Immature natural killer cell (primary cell): Measurements from ENCODE around the gene ING4. TPM values are rescaled to one million over a fixed set of nuclear protein-coding genes. Genes with fewer than 3 reads are reported as not detected.
A peak's percentile ranks its signal among the peaks of the same experiment; 100 is the strongest.

ENCODE experiments used
- DNase-seq, 3 donors: peaks; one replicate each; pipeline ENCODE4 v3.0.0; 2022; ENCODE audit warnings: mixed read lengths in 1 of 3
- H3K27ac Mint-ChIP-seq, 6 donors: one replicate each; pipeline ENCODE4 v1.8.0; 2020; ENCODE audit warnings: mixed read lengths in 6 of 6, mild to moderate bottlenecking in 5 of 6, inconsistent platforms in 4 of 6, moderate library complexity in 3 of 6
- H3K27me3 Mint-ChIP-seq, 3 donors: one replicate each; pipeline ENCODE4 v1.8.0; 2020 to 2021; ENCODE audit warnings: low read depth in 3 of 3, mild to moderate bottlenecking in 3 of 3, mixed read lengths in 3 of 3, moderate library complexity in 3 of 3, inconsistent platforms in 1 of 3
- H3K36me3 Mint-ChIP-seq, 3 donors: one replicate each; pipeline ENCODE4 v1.8.0; 2020; ENCODE audit warnings: mixed read lengths in 3 of 3, inconsistent platforms in 2 of 3, mild to moderate bottlenecking in 2 of 3
- H3K4me1 Mint-ChIP-seq, 2 donors: one replicate each; pipeline ENCODE4 v1.8.0; 2020; ENCODE audit warnings: inconsistent platforms in 2 of 2, mild to moderate bottlenecking in 2 of 2, mixed read lengths in 2 of 2, moderate library complexity in 1 of 2
- H3K4me3 Mint-ChIP-seq, 5 donors: one replicate each; pipeline ENCODE4 v1.8.0; 2020; ENCODE audit warnings: mild to moderate bottlenecking in 5 of 5, mixed read lengths in 5 of 5, inconsistent platforms in 3 of 5, moderate library complexity in 3 of 5
- H3K9me3 Mint-ChIP-seq, 6 donors: one replicate each; pipeline ENCODE4 v1.8.0; 2020; ENCODE audit warnings: mild to moderate bottlenecking in 6 of 6, mixed read lengths in 6 of 6, inconsistent platforms in 4 of 6, moderate library complexity in 3 of 6
- polyA plus RNA-seq, 3 donors: library from polyadenylated mRNA; unstranded; fragments of 300-500 nt; fragmentation: Illumina TruSeq; gene quantifications; one replicate each; pipeline ENCODE4 v1.2.3, GENCODE V29; 2021

The ING4 gene
- polyA plus RNA-seq, 3 donors from 2014 or later, result 60.7 to 156 (median 93.9) TPM

DNA sequence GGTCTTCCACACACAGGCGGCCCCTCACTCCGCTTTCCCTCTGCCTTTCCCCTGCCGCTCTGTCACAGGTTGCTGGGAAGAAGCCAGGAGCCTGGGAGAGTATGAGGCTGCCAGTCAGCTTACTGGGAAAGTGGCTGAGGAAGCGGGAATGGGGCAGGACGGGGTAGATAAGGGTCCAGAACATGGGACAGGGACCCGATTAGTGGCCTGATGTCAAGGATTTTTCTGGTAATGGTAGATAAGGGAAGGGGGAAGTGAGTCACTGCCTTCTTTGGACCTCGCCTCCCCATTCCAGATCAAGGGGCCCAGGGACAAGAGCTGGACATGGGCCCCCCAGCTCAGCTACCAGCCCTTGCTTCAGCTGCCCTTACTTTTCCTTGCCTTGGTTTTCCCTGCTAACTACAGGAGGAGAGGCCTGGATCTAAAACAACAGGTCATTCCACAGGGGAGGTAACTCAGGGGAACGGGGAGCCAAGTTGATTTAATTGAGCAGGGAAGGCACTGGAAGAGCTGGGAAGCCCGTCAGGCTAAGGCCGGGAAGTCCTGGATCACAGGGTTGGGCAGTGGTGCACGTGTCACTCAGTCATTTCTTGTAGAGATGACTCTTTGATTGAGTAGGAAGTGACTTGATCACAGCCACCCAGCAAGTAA lies 23.6 kb downstream of the ING4 start:
- Mint-ChIP-seq H3K9me3 (peaks cover 0 to under 1% (median 0%) of the 10 kb centered on the region in 6 donors), H3K4me3 (no peak overlapping the region), H3K27ac (peak overlapping the region in 1 of 6 donors; percentile 40), H3K36me3 (peaks cover 9 to 14% (median 10%) of the 10 kb centered on the region in 3 donors), H3K27me3 (peaks cover 0 to 10% (median 4%) of the 10 kb centered on the region in 3 donors), H3K4me1 (peaks cover 23 to 28% of the 10 kb centered on the region in 2 donors)
- no peak for DNase-seq

DNA sequence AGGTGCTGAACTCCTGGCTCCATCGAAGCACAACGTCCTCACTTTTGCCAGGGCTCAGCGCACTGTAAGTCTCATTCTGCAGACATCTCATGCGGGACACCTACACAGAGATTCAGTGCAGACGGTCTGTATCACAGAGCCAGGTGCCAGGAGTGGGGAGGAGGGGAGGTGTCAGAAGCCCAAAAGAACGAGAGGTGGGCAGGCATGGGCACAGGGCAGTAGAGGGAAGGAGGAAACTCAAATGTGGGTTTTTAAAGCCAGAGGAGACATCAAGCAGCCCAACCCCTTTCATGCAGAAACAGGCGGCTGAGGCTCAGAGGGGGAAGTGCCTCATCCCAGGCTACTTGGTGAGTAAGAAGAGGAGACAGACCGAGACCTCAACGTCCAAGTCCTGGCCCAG lies 24.6 kb downstream of the ING4 start:
- Mint-ChIP-seq H3K36me3 (peaks cover 3 to 8% (median 4%) of the 10 kb centered on the region in 3 donors), H3K27me3 (peaks cover 0 to 6% (median 2%) of the 10 kb centered on the region in 3 donors), H3K9me3 (no peaks in the 10 kb centered on the region), H3K4me3 (no peak overlapping the region), H3K27ac (peak overlapping the region in 1 of 6 donors; percentile 60), H3K4me1 (peaks cover 29 to 33% of the 10 kb centered on the region in 2 donors)
- DNase-seq, result no peak

DNA sequence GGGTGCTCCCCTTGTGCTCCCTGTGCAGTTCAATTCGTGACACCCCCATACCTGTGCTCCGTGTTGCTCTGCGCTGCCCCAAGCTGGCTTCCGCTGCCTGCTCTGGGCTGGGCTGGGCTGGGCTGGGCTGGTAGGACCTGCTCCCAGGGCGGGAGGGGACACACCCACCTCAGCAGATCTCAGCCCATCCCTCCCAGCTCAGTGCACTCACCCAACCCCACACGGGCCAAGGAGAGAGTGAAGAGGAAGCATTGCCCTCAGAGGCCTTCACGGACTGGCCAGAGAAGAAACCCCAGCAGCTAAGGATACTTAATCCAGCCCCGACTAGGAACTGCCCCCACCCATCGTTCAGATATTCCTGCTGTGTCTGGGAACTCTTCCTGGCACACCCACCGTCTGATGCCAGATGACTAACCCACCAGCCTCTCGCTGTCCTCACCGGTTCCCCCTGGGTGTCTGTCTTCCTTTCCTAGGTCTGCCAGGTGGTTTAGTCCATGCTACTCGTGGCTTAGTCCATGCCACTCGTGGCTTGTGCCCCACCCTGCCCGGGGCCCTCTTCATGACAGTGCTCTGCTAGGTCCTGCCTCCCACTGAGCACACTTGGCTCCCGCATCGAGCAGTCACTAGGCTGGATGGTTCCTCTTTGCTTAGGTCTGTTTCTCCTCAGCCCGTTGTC lies 26.9 kb downstream of the ING4 start, which contains the start of gene LPAR5:
Gene LPAR5 (minus strand): TSS at position 104 of the 676 bp plus-strand sequence. CDS start 14,711 bp downstream, outside the sequence.
- DNase-seq, result peak; percentile 30 to 36 (median 35)
- Mint-ChIP-seq H3K4me1 (peaks cover 52 to 56% of the 10 kb centered on the region in 2 donors), H3K27ac (peak within 1 kb of the TSS; percentile 94 to 99 (median 96)), H3K27me3 (peaks cover 1 to 12% (median 4%) of the 10 kb centered on the region in 3 donors), H3K36me3 (no peaks in the 10 kb centered on the region), H3K9me3 (no peaks in the 10 kb centered on the region), H3K4me3 (peak within 1 kb of the TSS; percentile 83 to 88 (median 87))

DNA sequence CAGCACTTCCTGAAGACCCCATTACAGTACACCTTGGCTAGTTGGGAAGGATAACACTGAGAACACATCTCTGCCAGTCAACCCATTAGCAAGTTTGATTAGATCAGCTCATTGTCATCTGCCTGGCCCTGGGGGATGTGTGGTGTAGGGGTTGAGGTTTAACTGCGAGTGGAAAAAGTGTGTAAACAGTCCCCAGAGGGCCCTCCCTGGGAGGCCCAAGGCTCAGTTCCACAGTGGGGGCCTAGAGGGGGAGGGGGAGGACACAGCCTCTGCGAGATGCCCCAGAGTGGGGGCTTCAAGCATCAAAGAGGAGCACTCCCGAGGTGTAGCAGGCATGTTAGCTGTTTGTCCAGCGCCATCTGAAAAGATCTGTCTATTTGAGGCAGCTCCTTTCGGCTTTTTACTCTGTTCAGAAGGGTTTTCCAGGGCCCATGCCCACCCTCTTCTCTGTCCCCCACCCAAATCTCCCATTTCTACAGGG lies 27.5 kb downstream of the ING4 start:
- no peaks in the 10 kb centered on the region for H3K9me3 Mint-ChIP-seq
- no peaks in the 10 kb centered on the region for H3K36me3 Mint-ChIP-seq
- peak overlapping the region; percentile 83 to 88 (median 87) for H3K4me3 Mint-ChIP-seq
- peak; percentile 60 to 68 (median 61) for DNase-seq
- peaks cover 1 to 12% (median 4%) of the 10 kb centered on the region in 3 donors for H3K27me3 Mint-ChIP-seq
- peak overlapping the region; percentile 94 to 99 (median 96) for H3K27ac Mint-ChIP-seq
- H3K4me1 Mint-ChIP-seq, result peaks cover 57 to 61% of the 10 kb centered on the region in 2 donors

DNA sequence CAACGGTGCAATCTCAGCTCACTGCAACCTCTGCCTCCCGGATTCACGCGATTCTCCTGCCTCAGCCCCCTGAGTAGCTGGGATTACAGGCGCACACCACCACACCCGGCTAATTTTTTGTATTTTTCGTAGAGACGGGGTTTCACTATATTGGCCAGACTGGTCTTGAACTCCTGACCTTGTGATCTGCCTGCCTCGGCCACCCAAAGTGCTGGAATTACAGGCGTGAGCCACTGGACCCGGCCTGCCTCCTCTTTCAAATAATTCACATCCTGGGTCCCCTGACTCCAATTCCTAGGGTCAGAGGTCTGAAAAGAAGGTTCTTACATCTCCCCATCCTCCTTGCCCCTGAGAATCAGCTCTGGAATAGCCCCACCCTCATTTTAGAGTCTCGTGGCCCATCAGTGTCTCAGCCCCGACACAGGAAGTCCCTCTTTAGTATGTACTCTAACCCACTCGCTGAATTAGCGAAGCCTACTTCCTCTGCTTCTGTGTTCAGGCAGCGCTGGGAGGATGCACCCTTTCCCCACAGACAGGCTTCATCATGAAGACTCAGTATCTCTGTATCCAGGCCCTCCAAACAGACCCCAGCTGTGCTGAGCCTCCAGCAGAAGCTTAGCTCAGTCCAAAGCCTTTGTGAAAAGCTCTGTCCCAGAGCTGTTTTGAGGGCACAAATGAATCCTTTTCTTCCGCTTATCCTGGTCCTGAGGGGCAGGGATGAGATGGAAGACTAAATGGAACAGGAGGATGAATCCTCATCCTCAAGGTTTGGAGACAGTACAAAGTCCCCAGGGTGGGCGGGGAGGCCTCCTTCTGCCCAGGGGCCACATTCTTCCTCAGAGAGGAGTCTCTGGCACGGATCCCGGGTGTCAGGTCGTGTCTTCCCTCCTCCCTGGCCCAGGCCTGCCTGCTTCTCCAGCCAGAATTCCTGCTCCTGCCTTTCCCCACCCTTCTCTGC lies 30.6 kb downstream of the ING4 start:
- DNase-seq, result peak; percentile 61 to 66 (median 65)
- no peaks in the 10 kb centered on the region for H3K9me3 Mint-ChIP-seq
- H3K36me3 Mint-ChIP-seq, result no peaks in the 10 kb centered on the region
- peaks cover 70 to 73% of the 10 kb centered on the region in 2 donors for H3K4me1 Mint-ChIP-seq
- H3K27ac Mint-ChIP-seq, result peak overlapping the region; percentile 97 to 100 (median 99)
- peaks cover 3 to 12% (median 4%) of the 10 kb centered on the region in 3 donors for H3K27me3 Mint-ChIP-seq
- peak overlapping the region; percentile 90 to 99 (median 93) for H3K4me3 Mint-ChIP-seq

DNA sequence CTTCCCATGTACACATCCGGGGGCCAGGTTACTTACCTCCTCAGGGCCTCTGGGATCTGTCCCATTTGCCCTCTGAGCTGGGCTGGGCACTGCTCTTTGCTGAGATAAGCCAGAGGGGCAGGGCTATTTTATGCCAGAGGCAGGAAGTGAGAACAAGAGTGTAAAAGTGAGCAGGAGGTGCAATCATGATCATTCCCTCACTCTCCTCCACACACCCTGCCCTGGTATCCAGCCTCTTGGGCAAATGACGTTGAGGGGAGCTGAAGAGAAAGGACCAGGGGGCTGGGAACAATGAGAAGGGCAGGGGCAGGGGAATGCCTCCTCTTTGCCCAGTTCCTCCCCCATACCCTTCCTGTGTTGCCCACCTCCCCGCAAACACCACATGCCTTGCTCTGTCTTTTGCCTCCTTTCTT lies 31.4 kb downstream of the ING4 start:
- H3K9me3 Mint-ChIP-seq, result no peaks in the 10 kb centered on the region
- peaks cover 75 to 78% of the 10 kb centered on the region in 2 donors for H3K4me1 Mint-ChIP-seq
- H3K4me3 Mint-ChIP-seq, result peak overlapping the region; percentile 90 to 99 (median 93)
- peak; percentile 35 to 51 (median 46) for DNase-seq
- peaks cover 3 to 14% (median 4%) of the 10 kb centered on the region in 3 donors for H3K27me3 Mint-ChIP-seq
- H3K36me3 Mint-ChIP-seq, result peaks cover 0 to 1% (median 0%) of the 10 kb centered on the region in 3 donors
- peak overlapping the region; percentile 97 to 100 (median 99) for H3K27ac Mint-ChIP-seq

DNA sequence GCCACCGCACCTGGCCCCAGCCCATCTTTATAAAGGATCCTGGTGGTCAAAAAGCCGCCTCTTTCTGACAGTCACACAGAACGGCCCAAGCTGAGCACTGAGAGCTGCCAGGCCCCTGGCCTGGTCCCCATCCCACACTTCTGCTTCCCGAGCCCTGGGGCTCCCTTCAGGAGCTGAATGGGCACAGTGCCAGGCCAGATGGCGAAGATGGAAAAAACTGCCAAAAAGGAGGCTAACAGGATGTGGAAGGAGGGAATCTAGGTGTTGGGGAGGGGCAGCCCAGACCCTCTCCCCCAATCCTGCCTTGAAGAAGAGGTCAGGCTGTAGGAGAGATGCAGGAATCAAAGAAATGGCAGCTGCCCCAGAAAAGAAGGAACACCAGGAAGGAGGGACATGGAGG lies 32.2 kb downstream of the ING4 start:
- Mint-ChIP-seq H3K4me3 (peak overlapping the region; percentile 90 to 99 (median 93)), H3K27me3 (peaks cover 3 to 12% (median 4%) of the 10 kb centered on the region in 3 donors), H3K36me3 (peaks cover 0 to 4% (median 0%) of the 10 kb centered on the region in 3 donors), H3K27ac (peak overlapping the region; percentile 97 to 100 (median 99)), H3K9me3 (no peaks in the 10 kb centered on the region), H3K4me1 (peaks cover 73 to 74% of the 10 kb centered on the region in 2 donors)
- no peak for DNase-seq

DNA sequence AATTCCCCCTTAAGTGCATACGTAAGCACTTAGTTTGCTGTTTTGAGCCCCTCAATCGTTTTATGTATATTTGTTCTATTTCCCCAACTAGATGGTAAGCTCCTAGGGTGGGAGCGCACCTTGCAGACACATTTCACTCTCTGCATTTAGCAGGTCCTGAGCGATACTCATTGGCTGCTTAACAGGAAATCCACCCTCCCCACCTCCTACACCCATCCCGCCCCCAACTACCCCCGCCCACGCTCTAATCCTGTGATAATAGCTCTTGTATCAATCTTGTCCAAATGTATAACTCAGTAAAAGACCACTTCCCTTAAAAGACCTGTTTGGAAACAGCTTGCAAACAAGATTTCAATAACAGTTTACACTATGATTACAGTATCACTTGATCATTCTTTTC lies 35.3 kb downstream of the ING4 start:
- peaks cover 48 to 50% of the 10 kb centered on the region in 2 donors for H3K4me1 Mint-ChIP-seq
- H3K9me3 Mint-ChIP-seq, result no peaks in the 10 kb centered on the region
- peak; percentile 31 to 43 (median 33) for DNase-seq
- H3K27ac Mint-ChIP-seq, result peak overlapping the region; percentile 70 to 93 (median 86)
- H3K36me3 Mint-ChIP-seq, result peaks cover 0 to 4% (median 0%) of the 10 kb centered on the region in 3 donors
- peak overlapping the region; percentile 78 to 92 (median 86) for H3K4me3 Mint-ChIP-seq
- H3K27me3 Mint-ChIP-seq, result peaks cover 3 to 9% (median 4%) of the 10 kb centered on the region in 3 donors

DNA sequence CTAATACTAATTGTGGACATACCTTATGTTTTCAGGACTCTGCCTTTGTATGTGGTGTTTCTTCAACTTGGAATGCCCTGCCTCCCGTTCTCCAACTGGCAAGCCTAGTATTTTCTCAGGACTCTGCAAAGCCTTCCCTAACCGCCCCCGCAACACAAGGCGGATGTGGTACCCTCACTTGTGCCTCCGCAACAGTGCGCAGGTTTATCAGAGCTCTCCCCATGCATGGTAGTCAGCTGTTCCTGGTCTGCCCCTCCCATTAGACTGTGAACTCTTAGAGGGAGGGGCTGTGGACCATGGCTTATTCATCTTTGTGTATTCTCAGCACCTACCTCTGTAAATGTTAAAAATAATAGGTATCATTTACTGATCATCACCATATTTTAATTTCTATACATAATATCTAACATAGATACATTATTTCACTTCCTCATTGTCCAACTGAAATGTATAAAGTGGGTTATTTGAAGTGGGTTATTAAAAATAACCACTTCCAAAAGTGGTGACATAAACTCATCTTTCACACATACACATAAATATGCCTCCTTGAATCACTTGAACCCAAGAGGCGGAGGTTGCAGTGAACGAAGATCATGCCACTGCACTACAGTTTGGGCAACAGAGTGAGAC lies 36.1 kb downstream of the ING4 start:
- Mint-ChIP-seq H3K27ac (peak overlapping the region; percentile 47 to 89 (median 77)), H3K36me3 (peaks cover 0 to 4% (median 0%) of the 10 kb centered on the region in 3 donors), H3K4me3 (peak overlapping the region; percentile 53 to 92 (median 86)), H3K4me1 (peaks cover 40 to 41% of the 10 kb centered on the region in 2 donors), H3K9me3 (no peaks in the 10 kb centered on the region), H3K27me3 (peaks cover 0 to 6% (median 3%) of the 10 kb centered on the region in 3 donors)
- no peak for DNase-seq

DNA sequence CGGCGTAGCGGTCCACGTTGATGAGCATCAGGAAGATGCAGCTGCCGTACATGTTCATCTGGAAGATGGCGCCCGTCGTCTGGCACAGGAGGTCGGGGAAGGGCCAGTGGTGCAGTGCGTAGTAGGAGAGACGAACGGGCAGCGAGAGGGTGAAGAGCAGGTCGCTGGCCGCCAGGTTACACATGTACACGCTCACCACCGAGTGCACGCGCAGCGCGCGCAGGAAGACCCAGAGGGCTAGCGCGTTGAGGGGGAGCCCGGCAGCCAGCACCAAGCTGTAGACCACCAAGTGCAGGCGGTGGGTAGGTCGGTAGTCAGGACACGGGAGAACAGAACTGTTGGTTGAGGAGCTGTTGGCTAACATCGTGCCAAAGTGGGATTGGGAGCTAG lies 42.0 kb downstream of the ING4 start:
- H3K4me3 Mint-ChIP-seq, result peak overlapping the region in 3 of 5 donors; percentile 46 to 63 (median 51)
- no peaks in the 10 kb centered on the region for H3K9me3 Mint-ChIP-seq
- peak overlapping the region in 5 of 6 donors; percentile 28 to 80 (median 64) for H3K27ac Mint-ChIP-seq
- H3K36me3 Mint-ChIP-seq, result peaks cover 5 to 10% (median 10%) of the 10 kb centered on the region in 3 donors
- peaks cover 24 to 25% of the 10 kb centered on the region in 2 donors for H3K4me1 Mint-ChIP-seq
- no peak for DNase-seq
- H3K27me3 Mint-ChIP-seq, result peaks cover 0 to 10% (median 2%) of the 10 kb centered on the region in 3 donors

DNA sequence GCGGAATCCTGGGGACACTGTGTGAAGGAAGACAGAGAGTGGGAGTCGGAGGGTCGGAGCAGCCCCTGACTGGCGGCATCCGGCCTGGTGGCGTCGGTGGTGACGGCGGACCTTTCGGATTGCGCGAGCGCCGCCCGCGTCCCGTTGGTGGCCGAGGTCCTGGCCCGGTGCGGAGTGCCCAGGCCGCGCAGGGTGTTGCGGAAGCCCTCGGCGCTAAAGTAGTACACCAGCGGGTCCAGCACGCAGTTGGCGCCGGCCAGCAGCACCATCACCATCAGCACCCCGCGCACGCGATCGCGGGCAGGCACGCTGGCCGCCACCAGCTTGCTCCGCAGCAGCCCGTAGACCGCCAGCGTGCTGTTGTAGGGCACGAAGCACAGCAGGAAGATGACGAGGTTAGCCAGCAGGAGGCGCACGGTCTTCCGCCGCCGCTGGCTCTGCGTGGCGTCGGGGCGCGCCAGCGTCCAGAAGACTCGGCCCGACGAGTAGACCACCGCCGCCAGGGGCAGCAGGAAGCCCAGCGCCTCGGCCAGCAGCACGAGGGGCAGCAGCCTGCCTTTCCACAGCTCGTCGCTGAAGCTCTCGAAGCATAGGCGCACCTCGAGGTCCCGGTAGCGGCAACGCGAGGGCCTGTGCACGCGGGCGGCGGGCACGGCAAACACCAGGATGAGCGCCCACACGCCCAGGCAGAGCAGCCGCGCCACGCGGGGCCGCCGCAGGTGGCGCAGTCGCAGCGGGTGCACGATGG lies 42.6 kb downstream of the ING4 start:
- DNase-seq, result peak; percentile 49 to 58 (median 52)
- peak overlapping the region in 2 of 5 donors; percentile 46 to 63 for H3K4me3 Mint-ChIP-seq
- no peak overlapping the region for H3K27ac Mint-ChIP-seq

More for the DNA sequence above, 42.6 kb downstream of the ING4 start:
- Mint-ChIP-seq H3K27me3 (peaks cover 0 to 11% (median 2%) of the 10 kb centered on the region in 3 donors), H3K4me1 (peaks cover 24 to 25% of the 10 kb centered on the region in 2 donors), H3K9me3 (no peaks in the 10 kb centered on the region), H3K36me3 (peaks cover 5 to 10% (median 10%) of the 10 kb centered on the region in 3 donors)
